GM23248 (cell line): ENCODE results near the gene BAHCC1. TPM values are rescaled to one million over a fixed set of nuclear protein-coding genes. Genes with fewer than 3 reads are reported as not detected.

Experiments used
- DNase-seq: peaks from one replicate; pipeline ENCODE4 v3.0.0-alpha.2; 2015
- H2AFZ ChIP-seq: fragments of 200-600 bp; sonication (generic); 2 replicates; pipeline ENCODE4 v1.6.1; 2016; ENCODE audit warnings: antibody characterized with exemption
- H3F3A ChIP-seq: fragments of 200-600 bp; sonication (generic); 2 replicates; pipeline ENCODE4 v1.6.1; 2016; ENCODE audit warnings: mild to moderate bottlenecking, antibody characterized with exemption, mixed run types; ENCODE audit not compliant: insufficient read depth
- H3K27ac ChIP-seq: fragments of 200-600 bp; sonication (generic); 2 replicates; pipeline ENCODE4 v1.5.1; 2016; ENCODE audit warnings: mild to moderate bottlenecking
- H3K27me3 ChIP-seq: fragments of 200-600 bp; sonication (generic); replicated peaks from 2 replicates; pipeline ENCODE4 v1.6.1; 2016; ENCODE audit warnings: mild to moderate bottlenecking; ENCODE audit not compliant: insufficient read depth
- H3K36me3 ChIP-seq: fragments of 200-600 bp; sonication (generic); 2 replicates; pipeline ENCODE4 v1.6.1; 2016; ENCODE audit warnings: low read depth, mild to moderate bottlenecking
- H3K4me1 ChIP-seq: fragments of 200-600 bp; sonication (generic); 2 replicates; pipeline ENCODE4 v1.6.1; 2016; ENCODE audit warnings: mild to moderate bottlenecking; ENCODE audit not compliant: insufficient read depth
- H3K4me2 ChIP-seq: fragments of 200-600 bp; sonication (generic); one replicate; pipeline ENCODE4 v1.6.1; 2016; ENCODE audit warnings: mild to moderate bottlenecking; ENCODE audit not compliant: unreplicated experiment
- H3K4me3 ChIP-seq: fragments of 200-600 bp; sonication (generic); 2 replicates; pipeline ENCODE4 v1.5.1; 2016; ENCODE audit warnings: mild to moderate bottlenecking
- H3K79me2 ChIP-seq: fragments of 200-600 bp; sonication (generic); 2 replicates; pipeline ENCODE4 v1.6.1; 2016; ENCODE audit warnings: mild to moderate bottlenecking; ENCODE audit not compliant: insufficient read depth
- H3K9ac ChIP-seq: fragments of 200-600 bp; sonication (generic); 2 replicates; pipeline ENCODE4 v1.6.1; 2016; ENCODE audit warnings: mild to moderate bottlenecking
- H3K9me2 ChIP-seq: fragments of 200-600 bp; sonication (generic); 2 replicates; pipeline ENCODE4 v1.6.1; 2016; ENCODE audit warnings: mixed run types, mild to moderate bottlenecking, moderate library complexity; ENCODE audit not compliant: insufficient read depth
- H3K9me3 ChIP-seq: fragments of 200-600 bp; sonication (generic); one replicate; pipeline ENCODE4 v1.6.1; 2017; ENCODE audit warnings: low read depth
- H4K20me1 ChIP-seq: fragments of 200-600 bp; sonication (generic); 2 replicates; pipeline ENCODE4 v1.6.0; 2016; ENCODE audit not compliant: insufficient read depth
- EZH2 ChIP-seq: fragments of 200-600 bp; sonication (generic); IDR thresholded peaks from 2 replicates; pipeline ENCODE4 v1.6.1; 2018; ENCODE audit warnings: antibody characterized with exemption, mild to moderate bottlenecking; ENCODE audit not compliant: insufficient read depth, poor library complexity, severe bottlenecking
- EZH2phosphoT487 ChIP-seq: fragments of 200-600 bp; sonication (generic); IDR thresholded peaks from 2 replicates; pipeline ENCODE4 v1.6.1; 2018; ENCODE audit warnings: antibody characterized with exemption, moderate library complexity, mild to moderate bottlenecking, low read depth; ENCODE audit not compliant: insufficient read depth
- WGBS, 2 experiments: methylation state at CpG; one replicate each; pipeline ENCODE4 v1.1.6; 2015 to 2017; ENCODE audit warnings: low lambda C conversion rate in 2 of 2, low coverage in 1 of 2; ENCODE audit errors: missing lambda C conversion rate in 2 of 2; 5-methylcytosine and 5-hydroxymethylcytosine counted together
- in situ Hi-C: fragments of 300-500 bp; cut with MboI; formaldehyde crosslinking; loops from 2 replicates; pipeline ENCODE4 v1.15.0; 2020
- polyA plus RNA-seq: library from polyadenylated mRNA; unstranded; fragments of >200 nt; fragmentation: Nextera tagmentation; extraction: Ambion mirVana; gene quantifications from 2 replicates; pipeline ENCODE4 v1.2.1, GENCODE V29; 2016
- total RNA-seq: library from RNA; depleted of rRNA; stranded (reverse); fragments of >200 nt; shearing (Covaris generic); gene quantifications from 2 replicates; pipeline ENCODE4 v1.2.3, GENCODE V29; 2014

The BAHCC1 gene
- total and polyA plus RNA-seq, 2 experiments from 2014 or later, result 1.3 to 3.0 TPM

GRCh38 chr17:81382851-81383250, 12.4 kb upstream of the BAHCC1 start:
- no peak overlapping the region for H3K4me2 ChIP-seq
- no peaks in the 10 kb centered on the region for H3K9me2 ChIP-seq
- no peaks in the 10 kb centered on the region for H3K9me3 ChIP-seq
- H3K9ac ChIP-seq, result no peak overlapping the region
- H2AFZ ChIP-seq, result no peak overlapping the region
- no peaks in the 10 kb centered on the region for H3K36me3 ChIP-seq
- no peak for DNase-seq
- peaks cover under 1% of the 10 kb centered on the region; the same call in 1 of the 2 replicates for H3K4me1 ChIP-seq
- no peak overlapping the region for H3K27ac ChIP-seq
- peaks cover 4% of the 10 kb centered on the region; the same call in 1 of the 2 replicates for H3K79me2 ChIP-seq
- in situ Hi-C loops, result no loop called here
- TF ChIP-seq EZH2phosphoT487 (no peak), EZH2 (no peak)
- H3K27me3 ChIP-seq, result no peaks in the 10 kb centered on the region
- 86 to 97% methylated on average over 5 to 6 of the region's 6 CpGs for WGBS, 2 experiments
- peaks cover 9% of the 10 kb centered on the region; the same call in 1 of the 2 replicates for H3F3A ChIP-seq
- H3K4me3 ChIP-seq, result no peak overlapping the region
- no peaks in the 10 kb centered on the region for H4K20me1 ChIP-seq

GRCh38 chr17:81383504-81384421, 11.5 kb upstream of the BAHCC1 start:
- Histone ChIP-seq H4K20me1 (no peaks in the 10 kb centered on the region), H3K79me2 (peaks cover 13% of the 10 kb centered on the region), H3K4me2 (no peak overlapping the region), H3K9me3 (no peaks in the 10 kb centered on the region), H3F3A (peaks cover 9% of the 10 kb centered on the region; the same call in 1 of the 2 replicates), H3K9ac (no peak overlapping the region), H3K4me3 (no peak overlapping the region), H3K36me3 (no peaks in the 10 kb centered on the region), H3K27me3 (no peaks in the 10 kb centered on the region), H3K27ac (no peak overlapping the region), H3K9me2 (no peaks in the 10 kb centered on the region), H3K4me1 (peaks cover 4% of the 10 kb centered on the region; the same call in 1 of the 2 replicates), H2AFZ (no peak overlapping the region)
- WGBS, 2 experiments, result 83 to 91% methylated on average over 30 to 31 of the region's 32 CpGs
- TF ChIP-seq EZH2phosphoT487 (no peak), EZH2 (no peak)
- in situ Hi-C loops, result no loop called here
- no peak for DNase-seq

- Histone ChIP-seq H3K4me1 (peaks cover 4% of the 10 kb centered on the region; the same call in 1 of the 2 replicates), H3F3A (peaks cover 9% of the 10 kb centered on the region; the same call in 1 of the 2 replicates), H3K9me2 (no peaks in the 10 kb centered on the region), H3K9me3 (no peaks in the 10 kb centered on the region), H3K4me2 (no peak overlapping the region), H3K27ac (no peak overlapping the region), H3K79me2 (peaks cover 25% of the 10 kb centered on the region), H2AFZ (no peak overlapping the region), H3K36me3 (no peaks in the 10 kb centered on the region), H3K9ac (no peak overlapping the region), H4K20me1 (no peaks in the 10 kb centered on the region), H3K4me3 (no peak overlapping the region), H3K27me3 (no peaks in the 10 kb centered on the region)
- no peak for DNase-seq
- WGBS, 2 experiments, result 88 to 95% methylated on average over 7 of the region's 7 CpGs
- no peak for TF ChIP-seq EZH2phosphoT487
- in situ Hi-C loops, result no loop called here
Measured at GRCh38 chr17:81384929-81385319, 10.3 kb upstream of the BAHCC1 start.

DNA sequence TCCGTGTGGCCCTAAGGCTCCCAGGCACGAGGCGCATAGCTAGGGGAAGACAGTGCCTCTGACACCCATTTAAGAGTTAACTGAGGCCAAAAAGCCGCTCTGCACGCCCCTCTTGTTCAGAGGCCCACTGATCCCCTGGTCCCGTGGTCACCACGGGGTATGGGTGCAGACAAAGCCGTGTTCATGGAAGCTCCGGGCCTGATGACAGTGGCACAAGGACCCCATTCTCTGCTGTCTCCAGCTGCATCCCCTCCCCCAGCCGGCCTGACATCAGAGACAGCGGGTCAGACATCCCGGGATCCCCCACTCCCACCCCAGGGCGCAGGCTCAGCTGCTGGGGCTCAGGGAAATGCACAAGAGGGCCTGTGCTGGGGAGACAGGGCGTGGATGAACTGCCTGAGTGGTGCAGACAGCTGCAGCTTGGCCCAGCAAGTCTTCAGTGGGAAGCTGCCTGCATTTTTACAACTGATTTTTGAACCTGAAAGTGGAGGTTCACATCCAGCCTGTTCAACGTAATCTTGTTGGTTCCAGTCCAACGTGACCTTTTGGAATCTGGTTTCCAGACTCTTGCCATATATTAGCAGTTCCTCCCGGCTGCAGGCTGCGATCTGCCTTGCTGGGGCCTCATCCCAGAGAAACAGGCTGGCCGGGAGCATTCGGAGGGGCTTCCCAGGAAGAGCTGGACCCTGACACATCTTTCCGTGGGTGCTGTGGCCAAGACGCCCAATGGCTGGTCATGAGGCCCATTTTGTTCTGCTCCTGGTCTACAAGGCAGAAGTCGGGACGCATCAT, 9.7 kb upstream of the BAHCC1 start:
- Histone ChIP-seq H3K27ac (no peak overlapping the region), H3K79me2 (peaks cover 26% of the 10 kb centered on the region), H3K4me1 (peaks cover 4% of the 10 kb centered on the region; the same call in 1 of the 2 replicates), H3F3A (peaks cover 9% of the 10 kb centered on the region; the same call in 1 of the 2 replicates), H3K9ac (no peak overlapping the region), H4K20me1 (no peaks in the 10 kb centered on the region), H3K36me3 (no peaks in the 10 kb centered on the region), H3K9me2 (no peaks in the 10 kb centered on the region), H3K9me3 (no peaks in the 10 kb centered on the region), H3K4me2 (no peak overlapping the region), H2AFZ (no peak overlapping the region), H3K4me3 (no peak overlapping the region), H3K27me3 (no peaks in the 10 kb centered on the region)
- in situ Hi-C loops, result no loop called here
- TF ChIP-seq EZH2 (no peak), EZH2phosphoT487 (no peak)
- DNase-seq, result no peak
- 90 to 92% methylated on average over 22 to 24 of the region's 24 CpGs for WGBS, 2 experiments
